ENCODE data around the gene CD300H. TPM values are rescaled to one million over a fixed set of nuclear protein-coding genes. Genes with fewer than 3 reads are reported as not detected.

CD300H gene
- total and polyA plus RNA-seq, 4 experiments from 2014 or later = not detected

- H3K27ac Mint-ChIP-seq = peak overlapping the region in 6 of 7 donors; percentile 2 to 99 (median 92)
- ChIA-PET CTCF (ENCODE audit: partially characterized antibody) (no interaction called here), POLR2A (ENCODE audit: partially characterized antibody) (no interaction called here)
- peaks cover 4 to 25% (median 16%) of the 10 kb centered on the region in 8 donors for H3K9me3 Mint-ChIP-seq
- intact Hi-C loops (cut with micrococcal nuclease) = no loop called here
- peaks cover 0 to 3% of the 10 kb centered on the region in 2 donors for H3K9me3 ChIP-seq (ENCODE audit: control insufficient read depth in 1 of 2, low read length in 2 of 2)
- no peak for DNase-seq
- H3K27me3 Mint-ChIP-seq = peaks cover 11 to 24% of the 10 kb centered on the region in 2 donors
- H3K36me3 ChIP-seq (ENCODE audit: insufficient read depth, low read length) = no peaks in the 10 kb centered on the region
- no peaks in the 10 kb centered on the region for H3K27me3 ChIP-seq (ENCODE audit: insufficient read depth, low read length)
- H3K36me3 Mint-ChIP-seq = peaks cover 3 to 11% of the 10 kb centered on the region in 2 donors
- H3K4me3 Mint-ChIP-seq = peak overlapping the region in 5 of 8 donors; percentile 38 to 81 (median 74)
- peaks cover 0 to 13% (median 2%) of the 10 kb centered on the region in 4 donors for H3K4me1 Mint-ChIP-seq
- H3K27ac ChIP-seq (ENCODE audit: low read depth, low read length) = no peak overlapping the region
- H3K4me1 ChIP-seq (ENCODE audit: insufficient read depth, low read length) = no peaks in the 10 kb centered on the region
- no peak overlapping the region for H3K4me3 ChIP-seq (ENCODE audit: low read length in 2 of 2)
Observed at GRCh38 chr17:74514632-74515334, 52.5 kb downstream of the CD300H start.

- H3K9me3 ChIP-seq (ENCODE audit: control insufficient read depth in 1 of 2, low read length in 2 of 2) = peaks cover 0 to 3% of the 10 kb centered on the region in 2 donors
- H3K27ac Mint-ChIP-seq = peak overlapping the region; percentile 38 to 99 (median 92)
- no peak overlapping the region for H3K27ac ChIP-seq (ENCODE audit: low read depth, low read length)
- H3K4me1 Mint-ChIP-seq = peaks cover 0 to 13% (median 2%) of the 10 kb centered on the region in 4 donors
- POLR2A ChIA-PET (ENCODE audit: partially characterized antibody) = no interaction called here
- peaks cover 11 to 21% of the 10 kb centered on the region in 2 donors for H3K27me3 Mint-ChIP-seq
- intact Hi-C loops (cut with micrococcal nuclease) = no loop called here
- no peak overlapping the region for H3K4me3 ChIP-seq (ENCODE audit: low read length in 2 of 2)
- CTCF ChIA-PET (ENCODE audit: partially characterized antibody) = no interaction called here
- DNase-seq = peak; percentile 34 to 80 (median 46)
- H3K27me3 ChIP-seq (ENCODE audit: insufficient read depth, low read length) = no peaks in the 10 kb centered on the region
- peaks cover 4 to 24% (median 16%) of the 10 kb centered on the region in 8 donors for H3K9me3 Mint-ChIP-seq
- H3K4me3 Mint-ChIP-seq = peak overlapping the region in 6 of 8 donors; percentile 1 to 81 (median 66)
- no peaks in the 10 kb centered on the region for H3K4me1 ChIP-seq (ENCODE audit: insufficient read depth, low read length)
- H3K36me3 Mint-ChIP-seq = peaks cover 3 to 11% of the 10 kb centered on the region in 2 donors
- H3K36me3 ChIP-seq (ENCODE audit: insufficient read depth, low read length) = no peaks in the 10 kb centered on the region
Observed at GRCh38 chr17:74513987-74514631, 53.2 kb downstream of the CD300H start.

GRCh38 chr17:74512624-74513091, 54.7 kb downstream of the CD300H start:
- Histone ChIP-seq H3K4me1 (ENCODE audit: insufficient read depth, low read length) (no peaks in the 10 kb centered on the region), H3K27ac (ENCODE audit: low read depth, low read length) (no peak overlapping the region), H3K27me3 (ENCODE audit: insufficient read depth, low read length) (no peaks in the 10 kb centered on the region), H3K36me3 (ENCODE audit: insufficient read depth, low read length) (no peaks in the 10 kb centered on the region), H3K4me3 (ENCODE audit: low read length in 2 of 2) (no peak overlapping the region), H3K9me3 (ENCODE audit: control insufficient read depth in 1 of 2, low read length in 2 of 2) (peaks cover 0 to 3% of the 10 kb centered on the region in 2 donors)
- Mint-ChIP-seq H3K36me3 (peaks cover 3 to 11% of the 10 kb centered on the region in 2 donors), H3K4me1 (peaks cover 0 to 13% (median 2%) of the 10 kb centered on the region in 4 donors), H3K9me3 (peaks cover 4 to 15% (median 10%) of the 10 kb centered on the region in 8 donors), H3K27me3 (peaks cover 8 to 17% of the 10 kb centered on the region in 2 donors), H3K4me3 (no peak overlapping the region), H3K27ac (peak overlapping the region in 1 of 7 donors; percentile 63)
- POLR2A ChIA-PET (ENCODE audit: partially characterized antibody) = no interaction called here
- CTCF ChIA-PET (ENCODE audit: partially characterized antibody) = no interaction called here
- intact Hi-C loops (cut with micrococcal nuclease) = no loop called here
- no peak for DNase-seq

- intact Hi-C loops (cut with micrococcal nuclease) = no loop called here
- peak overlapping the region in 1 of 7 donors; percentile 63 for H3K27ac Mint-ChIP-seq
- peaks cover 3 to 11% of the 10 kb centered on the region in 2 donors for H3K36me3 Mint-ChIP-seq
- H3K27me3 Mint-ChIP-seq = peaks cover 7 to 17% of the 10 kb centered on the region in 2 donors
- peaks cover 0 to 3% of the 10 kb centered on the region in 2 donors for H3K9me3 ChIP-seq (ENCODE audit: control insufficient read depth in 1 of 2, low read length in 2 of 2)
- DNase-seq = no peak
- POLR2A ChIA-PET (ENCODE audit: partially characterized antibody) = no interaction called here
- H3K27me3 ChIP-seq (ENCODE audit: insufficient read depth, low read length) = no peaks in the 10 kb centered on the region
- H3K4me1 ChIP-seq (ENCODE audit: insufficient read depth, low read length) = no peaks in the 10 kb centered on the region
- H3K36me3 ChIP-seq (ENCODE audit: insufficient read depth, low read length) = no peaks in the 10 kb centered on the region
- peaks cover 4 to 15% (median 10%) of the 10 kb centered on the region in 8 donors for H3K9me3 Mint-ChIP-seq
- H3K4me1 Mint-ChIP-seq = peaks cover 0 to 13% (median 2%) of the 10 kb centered on the region in 4 donors
- CTCF ChIA-PET (ENCODE audit: partially characterized antibody) = no interaction called here
- H3K4me3 Mint-ChIP-seq = no peak overlapping the region
- H3K4me3 ChIP-seq (ENCODE audit: low read length in 2 of 2) = no peak overlapping the region
- no peak overlapping the region for H3K27ac ChIP-seq (ENCODE audit: low read depth, low read length)
Observed at GRCh38 chr17:74512036-74512435, 55.3 kb downstream of the CD300H start.

Other genes starting within 250 kb of the CD300H start
- 1 to 10 TPM; 1.5 to 1.7 TPM for gene KIF19, start 241.3 kb downstream of the CD300H start, total RNA-seq
- gene KIF19, start 241.3 kb downstream of the CD300H start, polyA plus RNA-seq = 1 to 10 TPM; 1.5 to 2.3 TPM
- not detected for gene BTBD17, start 205.6 kb downstream of the CD300H start, total RNA-seq
- gene BTBD17, start 205.6 kb downstream of the CD300H start, polyA plus RNA-seq = not detected
- not detected for gene GPR142, start 200.0 kb downstream of the CD300H start, total RNA-seq
- gene GPR142, start 200.0 kb downstream of the CD300H start, polyA plus RNA-seq = not detected
- gene GPRC5C, start 135.4 kb downstream of the CD300H start, total RNA-seq = not detected
- not detected for gene GPRC5C, start 135.4 kb downstream of the CD300H start, polyA plus RNA-seq
- 10 to 100 TPM; 27.6 to 28.8 TPM for gene CD300A, start 100.9 kb downstream of the CD300H start, total RNA-seq
- gene CD300A, start 100.9 kb downstream of the CD300H start, polyA plus RNA-seq = 10 to 100 TPM; 38.7 to 51.4 TPM
- under 1 TPM; 0.17 to 0.19 TPM for gene CD300LB, start 36.0 kb downstream of the CD300H start, total RNA-seq
- not detected for gene CD300LB, start 36.0 kb downstream of the CD300H start, polyA plus RNA-seq
- not detected for gene CD300C, start 21.4 kb downstream of the CD300H start, total RNA-seq
- gene CD300C, start 21.4 kb downstream of the CD300H start, polyA plus RNA-seq = not detected
- gene CD300LD, start 24.8 kb upstream of the CD300H start, total RNA-seq = not detected
- not detected for gene CD300LD, start 24.8 kb upstream of the CD300H start, polyA plus RNA-seq
- gene CD300E, start 56.2 kb upstream of the CD300H start, total RNA-seq = not detected
- not detected for gene CD300E, start 56.2 kb upstream of the CD300H start, polyA plus RNA-seq
- gene CD300LF, start 145.4 kb upstream of the CD300H start, total RNA-seq = under 1 TPM in 1 of 2 experiments, not detected in 1; 0.23 TPM
- gene CD300LF, start 145.4 kb upstream of the CD300H start, polyA plus RNA-seq = not detected
- 10 to 100 TPM; 23.2 to 25.9 TPM for gene RAB37, start 169.7 kb upstream of the CD300H start, total RNA-seq
- gene RAB37, start 169.7 kb upstream of the CD300H start, polyA plus RNA-seq = 10 to 100 TPM; 47.8 to 52.3 TPM
- 100 to 1,000 TPM; 202 to 209 TPM for gene NHERF1, start 181.1 kb upstream of the CD300H start, total RNA-seq
- 100 to 1,000 TPM; 324 to 448 TPM for gene NHERF1, start 181.1 kb upstream of the CD300H start, polyA plus RNA-seq
- gene NAT9, start 208.8 kb upstream of the CD300H start, total RNA-seq = 10 to 100 TPM; 60.0 to 70.3 TPM
- gene NAT9, start 208.8 kb upstream of the CD300H start, polyA plus RNA-seq = 10 to 100 TPM; 11.9 to 19.1 TPM

All from CD4-positive, alpha-beta memory T cell (primary cell).